Activated T-helper 1 cell treated with anti-CD3 and anti-CD28 coated beads, Interleukin-12 subunit alpha, Interleukin-12 subunit beta, Interleukin-2, Interleukin-4 antibody, amounts not matched to agents 30 ng/mL and 10 ng/mL and 1 ng/mL, durations not matched to agents 14 hours and 24 hours and 36 hours (primary cell): ENCODE data around the gene MAP3K7CL. TPM values are rescaled to one million over a fixed set of nuclear protein-coding genes. Genes with fewer than 3 reads are reported as not detected.
"Not testable (repeated sequence)": the region's sequence is repeated elsewhere in the genome, so short reads cannot be mapped to it uniquely, and the experiment has no call there.

Experiments
- DNase-seq: peaks from one replicate; pipeline ENCODE4 v3.0.0; 2021; ENCODE audit warnings: low spot score
- H3K27ac Mint-ChIP-seq: one replicate; pipeline ENCODE4 v1.8.0; 2021; ENCODE audit warnings: mild to moderate bottlenecking, mixed read lengths
- H3K27me3 Mint-ChIP-seq: one replicate; pipeline ENCODE4 v1.8.0; 2022; ENCODE audit warnings: mild to moderate bottlenecking, moderate library complexity, mixed read lengths; ENCODE audit not compliant: insufficient read depth
- H3K36me3 Mint-ChIP-seq: one replicate; pipeline ENCODE4 v1.8.0; 2021; ENCODE audit warnings: low read depth, mixed read lengths
- H3K4me1 Mint-ChIP-seq: one replicate; pipeline ENCODE4 v1.8.0; 2021; ENCODE audit warnings: low read depth, mixed read lengths
- H3K4me3 Mint-ChIP-seq: one replicate; pipeline ENCODE4 v1.8.0; 2021; ENCODE audit warnings: mild to moderate bottlenecking, moderate library complexity, mixed read lengths
- H3K9me3 Mint-ChIP-seq: one replicate; pipeline ENCODE4 v1.8.0; 2021; ENCODE audit warnings: mixed read lengths
- intact Hi-C: fragments of 100-400 bp; cut with micrococcal nuclease; formaldehyde crosslinking; loops from one replicate; pipeline ENCODE4 v1.15.1; 2024
- total RNA-seq: library from RNA; stranded (reverse); gene quantifications from 2 replicates; pipeline ENCODE4 v1.2.3, GENCODE V29; 2022

MAP3K7CL gene
- total RNA-seq, 1 donor from 2014 or later = 3.8 TPM

- Mint-ChIP-seq H3K27ac (no peak overlapping the region), H3K9me3 (no peaks in the 10 kb centered on the region), H3K27me3 (peaks cover 6% of the 10 kb centered on the region), H3K4me3 (no peak overlapping the region), H3K4me1 (no peaks in the 10 kb centered on the region), H3K36me3 (peaks cover 6% of the 10 kb centered on the region)
- intact Hi-C loops = loop anchor here (1.0 kb wide), 3 partner anchors 135 to 209 kb away; partner anchors contain the start of gene BACH1
- no peak for DNase-seq
These were observed 33.1 kb downstream of the MAP3K7CL start for GRCh38 chr21:29163341-29164115.

DNA sequence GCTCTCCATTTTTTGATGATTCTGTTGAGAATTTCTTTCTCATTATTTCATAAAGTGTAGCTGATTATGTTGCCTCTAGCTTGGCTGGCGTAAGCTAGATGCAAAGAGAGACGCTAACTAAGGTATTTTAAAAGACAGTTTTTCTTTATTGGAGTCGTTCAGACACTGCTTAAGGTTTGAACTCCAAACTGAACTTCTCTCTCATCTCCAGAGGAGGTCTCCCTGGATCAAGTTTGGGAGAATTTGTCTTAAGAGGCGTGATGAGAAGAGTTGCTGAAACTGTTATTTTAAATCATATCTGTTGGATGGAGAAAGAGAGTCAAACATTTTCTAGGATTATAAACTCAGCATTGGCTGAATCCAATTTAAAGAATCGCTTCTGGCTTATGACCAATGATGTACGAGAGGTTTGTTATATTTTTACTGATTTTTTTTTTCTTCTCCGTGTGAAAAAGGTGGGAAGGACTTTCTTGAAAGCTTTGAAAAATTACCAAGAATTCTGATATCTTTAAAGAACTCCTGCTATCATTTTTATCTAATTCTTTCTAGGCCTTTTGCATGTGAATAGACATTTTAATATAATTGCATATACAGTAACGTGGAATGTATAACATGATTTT lies 34.0 kb downstream of the MAP3K7CL start:
- Mint-ChIP-seq H3K27me3 (peaks cover 6% of the 10 kb centered on the region), H3K36me3 (peaks cover 6% of the 10 kb centered on the region), H3K27ac (no peak overlapping the region), H3K9me3 (no peaks in the 10 kb centered on the region), H3K4me3 (no peak overlapping the region), H3K4me1 (peaks cover 7% of the 10 kb centered on the region)
- DNase-seq = no peak
- intact Hi-C loops = loop anchor here (1.0 kb wide), 3 partner anchors 134 to 208 kb away; partner anchors contain the start of gene BACH1

DNA sequence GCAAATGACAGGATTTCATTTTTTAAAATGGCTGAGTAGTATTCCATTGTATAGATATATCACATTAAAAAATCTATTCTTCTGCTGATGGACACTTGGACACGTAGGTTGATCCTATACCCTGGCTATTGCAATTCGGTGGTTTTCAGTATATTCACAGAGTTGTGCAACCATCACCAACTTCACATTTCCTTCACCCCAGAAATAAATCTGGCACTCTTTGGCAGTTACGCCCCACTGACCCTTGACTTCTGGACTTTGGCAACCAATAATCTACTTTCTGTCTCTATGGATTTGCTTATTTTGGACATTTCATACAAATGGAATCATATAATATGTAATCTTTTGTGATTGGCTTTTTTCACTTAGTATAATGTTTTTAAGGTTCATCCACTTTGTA lies 35.9 kb downstream of the MAP3K7CL start:
- Mint-ChIP-seq H3K4me3 (no peak overlapping the region), H3K27ac (no peak overlapping the region), H3K9me3 (peaks cover 4% of the 10 kb centered on the region), H3K27me3 (peaks cover 6% of the 10 kb centered on the region), H3K4me1 (peaks cover 21% of the 10 kb centered on the region), H3K36me3 (peaks cover 7% of the 10 kb centered on the region)
- intact Hi-C loops = no loop called here
- no peak for DNase-seq

DNA sequence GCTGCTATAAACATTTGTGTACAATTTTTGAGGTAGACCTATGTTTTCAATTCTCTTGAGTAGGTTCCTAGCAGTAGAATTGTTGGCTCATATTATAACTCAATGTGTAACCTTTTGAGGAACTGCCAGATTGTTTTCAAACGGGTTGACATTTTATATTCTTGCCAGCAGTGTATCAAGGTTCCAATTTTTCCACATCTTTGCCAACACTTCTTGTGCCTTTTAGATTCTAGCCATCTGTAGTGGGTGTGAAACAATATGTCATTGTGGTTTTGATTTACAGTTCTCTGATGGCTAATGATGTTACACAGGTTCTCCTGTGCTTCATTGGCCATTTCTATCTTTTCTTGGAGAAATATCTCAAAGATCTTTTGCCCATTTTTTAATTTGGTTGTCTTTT lies 36.4 kb downstream of the MAP3K7CL start:
- H3K27ac Mint-ChIP-seq = no peak overlapping the region
- no peak overlapping the region for H3K4me3 Mint-ChIP-seq
- DNase-seq = no peak
- H3K9me3 Mint-ChIP-seq = peaks cover 4% of the 10 kb centered on the region
- intact Hi-C loops = no loop called here
- peaks cover 6% of the 10 kb centered on the region for H3K27me3 Mint-ChIP-seq
- H3K4me1 Mint-ChIP-seq = peaks cover 21% of the 10 kb centered on the region
- peaks cover 9% of the 10 kb centered on the region for H3K36me3 Mint-ChIP-seq

- DNase-seq, H3K27ac Mint-ChIP-seq, H3K27me3 Mint-ChIP-seq, intact Hi-C loops, H3K9me3 Mint-ChIP-seq, H3K36me3 Mint-ChIP-seq, H3K4me3 Mint-ChIP-seq: not testable (repeated sequence)
- peaks cover 21% of the 10 kb centered on the region for H3K4me1 Mint-ChIP-seq
These were observed 37.0 kb downstream of the MAP3K7CL start for GRCh38 chr21:29167481-29167880.

GRCh38 chr21:29168891-29169315 lies 38.5 kb downstream of the MAP3K7CL start:
- peaks cover 6% of the 10 kb centered on the region for H3K27me3 Mint-ChIP-seq
- intact Hi-C loops = no loop called here

DNA sequence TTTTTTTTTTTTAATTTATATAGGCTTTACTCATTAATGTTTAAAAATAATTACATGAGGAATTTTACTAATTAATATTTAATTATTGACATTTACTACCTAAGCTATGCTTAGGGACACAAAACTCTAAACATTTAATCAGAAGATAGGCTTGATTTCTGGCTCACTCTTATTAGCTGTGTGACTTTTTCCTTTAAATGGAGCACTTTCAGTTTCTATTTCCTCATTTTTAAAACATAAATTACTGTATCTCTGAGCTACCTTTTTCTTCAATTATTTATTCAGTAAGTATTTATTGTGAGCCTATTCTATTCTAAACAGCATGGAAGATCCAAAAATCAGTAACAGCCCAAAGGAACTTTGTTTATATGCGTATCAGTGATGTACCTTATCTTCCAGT lies 40.5 kb downstream of the MAP3K7CL start:
- H3K27me3 Mint-ChIP-seq = peaks cover 3% of the 10 kb centered on the region
- H3K27ac Mint-ChIP-seq = no peak overlapping the region
- intact Hi-C loops = no loop called here

More at GRCh38 chr21:29168891-29169315, 38.5 kb downstream of the MAP3K7CL start:
- H3K36me3 Mint-ChIP-seq = peaks cover 8% of the 10 kb centered on the region
- no peak overlapping the region for H3K4me3 Mint-ChIP-seq
- peaks cover 4% of the 10 kb centered on the region for H3K9me3 Mint-ChIP-seq
- no peak for DNase-seq
- H3K4me1 Mint-ChIP-seq = peaks cover 21% of the 10 kb centered on the region
- H3K27ac Mint-ChIP-seq = no peak overlapping the region

GRCh38 chr21:29172282-29172681 lies 41.8 kb downstream of the MAP3K7CL start:
- peaks cover 4% of the 10 kb centered on the region for H3K9me3 Mint-ChIP-seq
- peaks cover 26% of the 10 kb centered on the region for H3K4me1 Mint-ChIP-seq
- no peak overlapping the region for H3K4me3 Mint-ChIP-seq
- intact Hi-C loops = no loop called here
- no peak for DNase-seq
- H3K27ac Mint-ChIP-seq = no peak overlapping the region
- no peaks in the 10 kb centered on the region for H3K27me3 Mint-ChIP-seq
- peaks cover 8% of the 10 kb centered on the region for H3K36me3 Mint-ChIP-seq

More for the DNA sequence above, 40.5 kb downstream of the MAP3K7CL start:
- H3K36me3 Mint-ChIP-seq = peaks cover 8% of the 10 kb centered on the region
- DNase-seq = no peak
- peaks cover 4% of the 10 kb centered on the region for H3K9me3 Mint-ChIP-seq
- H3K4me1 Mint-ChIP-seq = peaks cover 26% of the 10 kb centered on the region
- no peak overlapping the region for H3K4me3 Mint-ChIP-seq

GRCh38 chr21:29174607-29175013 lies 44.2 kb downstream of the MAP3K7CL start:
- DNase-seq = no peak
- peaks cover 6% of the 10 kb centered on the region for H3K36me3 Mint-ChIP-seq
- no peak overlapping the region for H3K27ac Mint-ChIP-seq
- peaks cover 24% of the 10 kb centered on the region for H3K4me1 Mint-ChIP-seq
- intact Hi-C loops = no loop called here
- no peaks in the 10 kb centered on the region for H3K27me3 Mint-ChIP-seq
- peaks cover 4% of the 10 kb centered on the region for H3K9me3 Mint-ChIP-seq
- H3K4me3 Mint-ChIP-seq = no peak overlapping the region

- DNase-seq = no peak
- H3K4me1 Mint-ChIP-seq = peaks cover 16% of the 10 kb centered on the region
- H3K9me3 Mint-ChIP-seq = peaks cover 4% of the 10 kb centered on the region
- intact Hi-C loops = no loop called here
- peaks cover 5% of the 10 kb centered on the region for H3K36me3 Mint-ChIP-seq
- H3K27ac Mint-ChIP-seq = no peak overlapping the region
- H3K27me3 Mint-ChIP-seq = no peaks in the 10 kb centered on the region
- H3K4me3 Mint-ChIP-seq = no peak overlapping the region
These were observed 45.1 kb downstream of the MAP3K7CL start for GRCh38 chr21:29175408-29176134.

GRCh38 chr21:29176471-29177120 lies 46.2 kb downstream of the MAP3K7CL start:
- intact Hi-C loops = no loop called here
- no peaks in the 10 kb centered on the region for H3K27me3 Mint-ChIP-seq
- peaks cover 12% of the 10 kb centered on the region for H3K4me1 Mint-ChIP-seq
- H3K27ac Mint-ChIP-seq = no peak overlapping the region
- peaks cover 5% of the 10 kb centered on the region for H3K36me3 Mint-ChIP-seq
- DNase-seq = no peak
- no peak overlapping the region for H3K4me3 Mint-ChIP-seq
- no peaks in the 10 kb centered on the region for H3K9me3 Mint-ChIP-seq

DNA sequence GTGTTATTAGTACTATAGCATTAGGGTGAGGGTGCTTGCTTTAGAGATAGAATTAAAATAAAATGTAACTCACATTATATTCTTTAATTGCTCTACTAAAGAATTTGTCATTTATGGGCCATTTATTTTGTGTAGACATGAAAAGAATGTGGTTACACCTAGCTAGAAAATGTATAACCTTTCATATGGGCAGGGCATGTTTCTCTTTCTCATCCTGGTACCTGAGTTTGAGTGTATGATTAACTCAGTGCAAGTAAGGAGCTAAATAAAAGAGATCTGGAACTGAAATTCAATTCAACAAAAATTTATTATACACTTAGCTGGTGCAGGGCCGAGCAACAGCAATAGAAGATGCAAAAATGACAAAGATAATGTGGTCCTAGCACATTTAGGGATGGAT lies 47.4 kb downstream of the MAP3K7CL start:
- intact Hi-C loops = no loop called here
- H3K9me3 Mint-ChIP-seq = no peaks in the 10 kb centered on the region

More for the DNA sequence above, 47.4 kb downstream of the MAP3K7CL start:
- Mint-ChIP-seq H3K4me1 (peaks cover 25% of the 10 kb centered on the region), H3K27ac (no peak overlapping the region), H3K36me3 (peaks cover 4% of the 10 kb centered on the region), H3K4me3 (no peak overlapping the region), H3K27me3 (no peaks in the 10 kb centered on the region)
- DNase-seq = no peak
